Activated T-cell treated with anti-CD3 and anti-CD28 coated beads, Interleukin-2, amount 50 U/mL, for 48 hours (primary cell): Measurements from ENCODE around the gene SRGAP1.
"Not testable (repeated sequence)": the region's sequence is repeated elsewhere in the genome, so short reads cannot be mapped to it uniquely, and the experiment has no call there.

Experiments used
- DNase-seq, 2 experiments: peaks; one replicate each; pipeline ENCODE4 v3.0.0-alpha.2; 2020

The SRGAP1 gene

GRCh38 chr12:63874897-63875480 is 30.5 kb downstream of the SRGAP1 start:
- no peak for DNase-seq

GRCh38 chr12:63875703-63876102 is 31.2 kb downstream of the SRGAP1 start:
- DNase-seq, result no peak

DNA sequence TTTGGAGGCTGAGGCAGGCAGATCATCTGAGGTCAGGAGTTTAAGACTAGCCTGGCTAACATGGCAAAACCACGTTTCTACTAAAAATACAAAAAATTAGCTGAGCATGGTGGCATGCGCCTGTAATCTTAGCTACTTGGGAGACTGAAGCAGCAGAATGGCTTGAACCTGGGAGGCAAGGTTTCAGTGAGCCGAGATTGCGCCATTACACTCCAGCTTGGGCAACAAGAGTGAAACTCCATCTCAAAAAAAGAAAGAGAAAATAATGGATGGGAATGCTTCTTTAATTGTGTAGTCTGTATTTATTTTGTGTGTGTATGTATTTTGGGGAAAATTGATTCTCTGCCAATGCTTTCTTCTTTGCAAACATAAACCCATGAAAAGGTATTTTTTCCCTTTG is 32.5 kb downstream of the SRGAP1 start:
- no peak for DNase-seq

DNA sequence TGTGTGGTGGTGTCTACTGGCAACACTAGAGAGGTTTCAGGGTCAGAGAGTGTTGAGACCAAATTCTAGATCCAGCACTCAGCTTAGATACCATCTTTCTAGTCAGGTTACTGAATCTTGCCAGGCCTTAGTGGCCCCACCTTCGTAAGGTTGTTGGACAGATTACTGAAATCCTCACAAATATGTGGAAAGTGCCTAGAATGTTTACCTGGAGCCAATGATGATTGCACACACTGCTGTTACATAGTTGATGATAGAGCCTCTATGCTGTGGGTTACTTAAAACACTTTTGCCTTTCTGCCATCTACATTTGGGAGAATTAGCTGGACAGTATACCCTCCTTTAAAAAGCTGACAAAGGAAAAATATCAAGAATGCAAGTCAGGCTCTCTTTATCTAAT is 33.2 kb downstream of the SRGAP1 start:
- no peak for DNase-seq

- DNase-seq, result not testable (repeated sequence)
Observed at GRCh38 chr12:63880235-63880634, 35.7 kb downstream of the SRGAP1 start.

GRCh38 chr12:63880742-63881263 is 36.3 kb downstream of the SRGAP1 start:
- DNase-seq, result no peak

GRCh38 chr12:63882844-63883243 is 38.3 kb downstream of the SRGAP1 start:
- no peak for DNase-seq

DNA sequence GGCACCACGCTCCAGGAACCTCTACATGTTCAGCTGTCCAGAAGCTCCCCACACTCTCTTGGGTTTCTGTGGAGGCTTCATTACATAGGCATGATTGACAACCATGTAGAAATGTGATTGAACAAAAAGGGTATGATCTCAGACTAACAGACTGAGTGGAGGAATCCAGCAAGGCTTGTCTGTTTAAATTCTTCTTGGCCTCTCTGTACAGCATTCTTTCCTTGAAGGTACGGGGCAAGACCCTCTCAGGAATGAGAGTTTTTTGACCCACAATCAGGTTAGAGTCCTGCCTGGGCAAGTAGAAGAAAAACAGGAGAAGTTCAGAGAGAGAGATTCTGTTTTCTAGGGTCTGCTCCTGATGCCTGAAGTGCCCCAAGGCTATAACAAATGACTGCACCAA is 40.9 kb downstream of the SRGAP1 start:
- no peak for DNase-seq

GRCh38 chr12:63888908-63889635 is 44.6 kb downstream of the SRGAP1 start:
- no peak for DNase-seq

DNA sequence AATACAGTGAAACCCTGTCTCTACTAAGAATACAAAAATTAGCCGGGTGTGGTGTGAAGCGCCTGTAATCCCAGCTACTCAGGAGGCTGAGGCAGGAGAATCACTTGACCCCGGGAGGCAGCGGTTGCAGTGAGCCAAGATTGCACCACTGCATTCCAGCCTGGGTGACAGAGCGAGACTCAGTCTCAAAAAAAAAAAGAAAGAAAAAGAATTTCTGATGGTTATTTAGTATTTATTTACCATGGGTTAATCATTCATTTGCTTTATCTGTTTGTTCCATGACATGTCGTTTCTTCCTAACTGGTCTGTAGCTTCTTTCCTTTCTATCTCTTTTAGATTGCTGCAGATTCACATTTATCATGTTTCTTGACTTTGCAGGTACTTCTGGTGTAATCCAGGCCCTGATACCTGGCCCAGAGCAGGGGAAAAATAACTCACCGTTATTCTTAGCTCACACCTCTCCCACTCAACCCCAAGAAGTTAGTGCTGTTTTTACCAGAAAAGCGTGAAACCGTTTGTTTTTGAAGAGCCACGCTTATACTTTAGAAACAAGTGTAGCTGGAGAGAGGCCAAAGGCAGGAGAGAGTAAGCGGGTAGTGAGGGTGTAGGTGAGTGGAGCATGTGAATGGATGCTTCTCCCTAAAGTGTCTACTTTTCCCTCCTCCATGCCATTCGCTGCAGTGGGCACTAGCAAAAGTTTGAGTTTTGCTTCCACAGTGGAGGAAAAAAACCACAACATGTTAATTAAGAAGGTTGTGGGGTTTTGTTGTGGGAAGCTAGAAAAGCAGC is 45.4 kb downstream of the SRGAP1 start:
- DNase-seq, result no peak

- no peak for DNase-seq
Observed at GRCh38 chr12:63893170-63893569, 48.7 kb downstream of the SRGAP1 start.

GRCh38 chr12:63894132-63894531 is 49.6 kb downstream of the SRGAP1 start:
- DNase-seq, result no peak

DNA sequence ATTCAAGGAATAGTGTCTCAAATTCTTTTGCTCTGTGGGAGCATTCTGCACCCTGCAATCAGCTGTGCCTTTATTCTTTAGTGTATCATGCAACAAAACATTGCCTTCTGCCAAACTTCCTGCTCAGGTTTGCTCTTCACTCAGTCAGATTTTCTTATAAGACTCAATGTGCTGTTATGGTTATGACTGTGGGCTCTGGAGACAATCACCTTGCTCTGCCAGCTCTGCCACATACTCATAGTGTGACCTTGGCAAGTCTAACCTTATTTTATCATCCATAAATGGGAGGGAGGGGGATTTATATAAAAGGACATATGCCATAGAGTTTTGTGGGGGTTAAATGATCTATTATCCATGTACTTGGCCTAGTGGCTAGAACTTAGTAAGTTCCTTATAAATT is 51.3 kb downstream of the SRGAP1 start:
- DNase-seq, result no peak

GRCh38 chr12:63897931-63898330 is 53.4 kb downstream of the SRGAP1 start:
- DNase-seq, result no peak

DNA sequence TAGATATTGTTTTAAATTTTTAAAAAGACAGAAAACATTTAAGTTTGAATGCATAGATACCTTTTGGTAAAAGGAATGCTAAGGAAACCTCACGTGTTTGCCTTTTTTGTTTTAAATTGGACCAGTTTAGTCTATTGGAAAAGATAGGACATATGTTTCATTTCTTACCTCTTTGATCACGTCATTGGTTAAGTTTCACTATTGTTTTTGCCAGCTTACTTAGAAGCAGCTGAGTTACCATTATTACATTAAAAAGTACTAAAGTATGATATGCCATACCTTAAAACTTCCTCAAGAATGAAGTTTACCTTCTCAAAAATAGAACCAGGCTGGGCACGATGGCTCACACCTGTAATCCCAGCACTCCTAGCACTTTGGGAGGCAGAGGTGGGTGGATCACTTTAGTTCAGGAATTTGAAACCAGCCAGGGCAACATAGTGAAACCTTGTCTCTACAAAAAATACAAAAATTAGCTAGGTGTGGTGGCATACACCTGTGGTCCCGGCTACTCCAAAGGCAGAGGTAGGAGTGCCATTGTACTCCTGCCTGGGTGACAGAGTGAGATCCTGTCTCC is 54.4 kb downstream of the SRGAP1 start:
- no peak for DNase-seq

GRCh38 chr12:63899396-63899795 is 54.9 kb downstream of the SRGAP1 start:
- DNase-seq, result no peak

DNA sequence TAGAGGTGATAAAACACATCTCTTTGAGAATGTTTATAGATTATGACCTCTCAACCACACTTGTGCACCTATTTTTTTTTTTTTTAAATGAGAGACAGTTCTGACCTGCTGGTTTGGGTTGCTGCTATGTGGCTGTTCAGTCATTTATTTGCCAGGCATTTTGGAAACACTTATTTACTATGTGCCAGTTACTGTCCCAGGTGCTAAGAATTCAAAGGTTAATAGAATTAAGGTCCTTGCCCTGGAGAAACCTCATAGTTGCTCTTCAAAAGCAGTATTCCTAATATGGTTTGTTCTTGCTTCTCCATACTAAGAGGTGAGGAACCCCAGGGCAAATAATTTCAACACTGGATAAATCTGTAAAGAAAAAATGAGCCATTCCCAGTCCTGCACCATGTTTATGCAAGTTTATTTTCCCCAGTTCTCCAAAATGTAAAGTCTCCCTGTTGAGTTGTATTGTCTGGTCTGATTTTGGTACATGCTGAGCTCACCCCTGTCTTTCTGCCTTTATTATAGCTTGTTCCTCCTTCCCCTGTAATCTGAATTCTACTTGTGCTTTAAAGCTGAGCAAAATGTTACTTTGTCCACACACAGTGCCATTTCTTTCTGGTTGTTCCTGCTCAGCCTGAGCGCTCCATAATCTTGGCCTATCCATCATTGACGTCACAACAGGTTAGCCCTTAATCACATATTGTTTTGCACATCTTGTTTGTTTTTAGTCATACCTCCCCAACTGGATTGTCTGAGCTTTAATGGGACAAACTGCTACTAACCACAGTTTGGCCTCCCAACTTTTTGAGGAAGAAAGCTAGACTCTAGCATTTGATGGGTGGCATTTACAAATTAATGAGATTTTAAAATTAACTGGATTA is 56.7 kb downstream of the SRGAP1 start:
- no peak for DNase-seq

DNA sequence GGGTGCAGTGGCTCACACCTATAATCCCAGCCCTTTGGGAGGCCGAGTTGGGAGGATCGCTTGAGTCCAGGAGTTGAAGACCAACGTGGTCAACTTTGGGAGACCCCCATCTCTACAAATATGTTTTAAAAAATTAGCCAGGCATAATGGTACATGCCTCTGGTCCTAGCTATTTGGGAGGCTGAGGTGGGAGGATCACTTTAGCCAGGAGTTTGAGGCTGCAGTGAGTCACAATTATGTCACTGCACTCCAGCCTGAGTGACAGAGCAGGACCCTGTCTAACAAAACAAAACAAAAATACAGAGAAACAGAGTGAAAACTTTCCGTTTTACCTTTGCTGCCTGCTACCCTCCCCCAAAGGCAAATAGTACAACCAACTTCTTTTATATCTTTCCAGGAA is 60.2 kb downstream of the SRGAP1 start:
- no peak for DNase-seq

DNA sequence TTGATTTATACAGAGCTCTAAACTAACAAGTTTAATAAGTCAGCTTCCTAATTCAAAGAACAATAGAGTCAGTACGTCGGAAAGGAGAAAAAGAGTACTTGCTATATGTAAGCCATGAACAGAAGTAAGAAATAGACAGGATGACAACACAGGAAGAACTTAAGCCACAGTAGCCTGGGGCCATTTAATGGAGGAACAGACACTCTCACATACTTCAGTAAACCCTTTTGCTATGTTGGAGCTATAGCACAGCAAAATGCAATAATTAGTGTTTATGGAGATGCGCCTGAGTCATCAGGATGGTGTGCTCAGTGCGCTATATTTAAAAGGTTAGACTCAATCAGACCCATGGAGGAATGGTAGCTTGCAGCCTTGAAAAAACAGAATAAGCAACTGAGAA is 61.0 kb downstream of the SRGAP1 start:
- DNase-seq, result no peak

DNA sequence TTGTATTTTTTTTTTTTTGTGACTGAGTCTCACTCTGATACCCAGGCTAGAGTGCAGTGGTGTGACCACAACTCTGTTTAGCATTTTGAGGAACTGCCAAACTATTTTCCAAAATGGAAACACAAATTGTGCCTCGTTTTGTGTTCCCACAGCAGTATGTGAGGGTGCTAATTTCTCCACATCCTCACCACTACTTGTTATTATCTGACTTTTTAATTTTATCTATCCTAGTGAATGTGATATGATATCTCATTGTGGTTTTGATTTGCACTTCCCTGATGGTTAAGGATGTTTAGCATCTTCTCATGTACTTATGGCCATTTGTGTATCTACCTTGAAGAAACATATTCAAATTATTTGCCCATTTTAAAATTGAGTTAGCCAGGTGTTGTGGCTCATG is 62.4 kb downstream of the SRGAP1 start:
- DNase-seq, result no peak

DNA sequence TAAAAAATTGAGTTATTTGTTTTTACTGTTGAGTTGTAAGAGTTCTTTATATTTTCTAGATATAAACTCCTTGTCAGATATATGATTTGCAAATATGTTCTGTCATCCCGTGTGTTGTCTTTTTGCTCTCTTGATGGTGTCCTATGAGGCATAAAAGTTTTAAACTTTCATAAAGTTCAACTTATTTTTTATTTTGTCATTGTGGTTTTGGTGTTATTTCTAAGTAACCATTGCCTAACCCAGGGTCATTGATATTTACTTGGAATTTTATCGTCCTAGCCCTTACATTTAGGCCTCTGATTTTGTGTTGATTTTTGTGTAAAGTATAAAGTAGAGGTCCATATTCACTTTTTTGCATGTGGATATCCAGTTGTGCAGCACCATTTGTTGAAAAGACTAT is 63.1 kb downstream of the SRGAP1 start:
- no peak for DNase-seq

DNA sequence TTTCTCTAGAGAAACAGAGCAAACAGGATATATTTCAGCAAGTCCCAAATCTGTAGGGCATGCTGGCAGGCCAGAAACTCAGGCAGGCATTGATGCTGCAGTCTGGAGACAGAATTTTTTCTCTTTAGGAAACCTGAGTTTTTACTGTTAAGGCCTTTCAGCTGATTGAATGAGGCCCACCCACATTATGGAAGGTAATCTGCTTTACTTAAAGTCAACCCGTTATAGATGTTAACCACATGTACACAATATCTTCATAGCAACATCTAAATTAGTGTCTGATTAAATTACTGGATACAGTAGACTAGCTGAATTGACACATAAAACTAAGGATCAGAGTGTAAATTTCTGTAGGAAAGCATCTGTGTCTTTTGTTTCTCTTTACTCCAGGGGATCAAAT is 65.2 kb downstream of the SRGAP1 start:
- no peak for DNase-seq

- no peak for DNase-seq
Observed at GRCh38 chr12:63911341-63911740, 66.8 kb downstream of the SRGAP1 start.
